ENCODE measurements around the gene DAB1. TPM values are rescaled to one million over a fixed set of nuclear protein-coding genes. Genes with fewer than 3 reads are reported as not detected.

Gene DAB1
- total RNA-seq, 6 donors from 2014 or later, result 0.15 to 0.20 TPM; not detected in 4

DNA sequence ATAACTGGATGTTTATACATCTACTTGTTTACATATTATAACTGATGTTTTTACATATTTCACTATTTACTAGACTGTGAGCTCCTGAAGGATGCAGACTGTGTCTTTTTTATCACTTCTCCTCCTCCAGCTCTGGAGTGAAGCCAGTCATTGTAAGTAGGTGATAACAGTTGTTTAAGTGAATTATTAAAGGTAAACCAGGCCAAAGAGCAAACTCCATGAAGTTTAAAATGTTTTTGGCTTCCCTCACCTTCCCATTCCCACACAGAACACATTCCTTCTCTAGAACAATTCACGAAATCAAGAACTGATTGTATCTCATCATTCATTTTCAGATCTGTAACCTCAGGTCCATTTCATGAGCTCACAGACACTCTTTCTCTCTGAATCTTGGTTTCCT, 98.3 kb downstream of the DAB1 start:
- Histone ChIP-seq H3K27me3 (no peaks in the 10 kb centered on the region), H3K27ac (no peak overlapping the region), H3K9me3 (no peaks in the 10 kb centered on the region), H3K36me3 (no peaks in the 10 kb centered on the region), H3K4me3 (no peak overlapping the region), H3K4me1 (no peaks in the 10 kb centered on the region)
- 61 to 64% methylated on average over 1 of the region's 1 CpG for WGBS, 2 donors
- DNase-seq (no peak), ATAC-seq (ENCODE audit: low FRiP score in 2 of 2) (no peak)
- no peak for TF ChIP-seq POLR2A (IDR thresholded peaks at IDR 0.05)
- TF ChIP-seq, protein P1, sequence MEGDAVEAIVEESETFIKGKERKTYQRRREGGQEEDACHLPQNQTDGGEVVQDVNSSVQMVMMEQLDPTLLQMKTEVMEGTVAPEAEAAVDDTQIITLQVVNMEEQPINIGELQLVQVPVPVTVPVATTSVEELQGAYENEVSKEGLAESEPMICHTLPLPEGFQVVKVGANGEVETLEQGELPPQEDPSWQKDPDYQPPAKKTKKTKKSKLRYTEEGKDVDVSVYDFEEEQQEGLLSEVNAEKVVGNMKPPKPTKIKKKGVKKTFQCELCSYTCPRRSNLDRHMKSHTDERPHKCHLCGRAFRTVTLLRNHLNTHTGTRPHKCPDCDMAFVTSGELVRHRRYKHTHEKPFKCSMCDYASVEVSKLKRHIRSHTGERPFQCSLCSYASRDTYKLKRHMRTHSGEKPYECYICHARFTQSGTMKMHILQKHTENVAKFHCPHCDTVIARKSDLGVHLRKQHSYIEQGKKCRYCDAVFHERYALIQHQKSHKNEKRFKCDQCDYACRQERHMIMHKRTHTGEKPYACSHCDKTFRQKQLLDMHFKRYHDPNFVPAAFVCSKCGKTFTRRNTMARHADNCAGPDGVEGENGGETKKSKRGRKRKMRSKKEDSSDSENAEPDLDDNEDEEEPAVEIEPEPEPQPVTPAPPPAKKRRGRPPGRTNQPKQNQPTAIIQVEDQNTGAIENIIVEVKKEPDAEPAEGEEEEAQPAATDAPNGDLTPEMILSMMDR (IDR thresholded peaks at IDR 0.05), result no peak
- TF ChIP-seq POLR2AphosphoS5 (IDR thresholded peaks at IDR 0.05), result no peak
- TF ChIP-seq EP300 (IDR thresholded peaks at IDR 0.05), result no peak

DNA sequence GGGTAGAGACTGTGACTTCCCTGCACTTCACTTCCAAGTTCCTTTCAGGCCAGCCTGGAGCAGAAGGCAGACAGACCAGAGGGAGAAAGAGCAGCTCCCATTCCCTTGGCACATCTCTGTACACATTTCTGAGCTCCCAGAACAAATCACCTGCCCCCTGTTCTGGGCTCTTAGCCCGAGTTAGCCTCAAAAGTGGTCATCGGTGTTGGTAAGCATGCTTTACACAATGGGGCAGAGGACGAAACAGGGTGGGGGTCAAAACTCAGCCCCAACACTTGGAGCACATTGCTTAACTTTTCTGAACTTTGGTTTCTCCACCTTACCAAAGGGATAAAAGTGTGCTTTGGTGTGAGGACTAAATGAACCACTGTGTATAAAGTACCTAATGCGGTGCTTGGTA, 98.7 kb downstream of the DAB1 start:
- H3K4me1 ChIP-seq, result no peaks in the 10 kb centered on the region
- no peak overlapping the region for H3K27ac ChIP-seq
- no peaks in the 10 kb centered on the region for H3K27me3 ChIP-seq
- ATAC-seq (ENCODE audit: low FRiP score in 2 of 2) (no peak), DNase-seq (no peak)
- 63 to 71% methylated on average over 4 of the region's 4 CpGs for WGBS, 2 donors
- no peaks in the 10 kb centered on the region for H3K9me3 ChIP-seq
- no peak overlapping the region for H3K4me3 ChIP-seq
- TF ChIP-seq POLR2AphosphoS5 (IDR thresholded peaks at IDR 0.05) (no peak), EP300 (IDR thresholded peaks at IDR 0.05) (no peak), POLR2A (IDR thresholded peaks at IDR 0.05) (no peak)
- TF ChIP-seq, protein P1 (IDR thresholded peaks at IDR 0.05), result no peak
- H3K36me3 ChIP-seq, result no peaks in the 10 kb centered on the region

DNA sequence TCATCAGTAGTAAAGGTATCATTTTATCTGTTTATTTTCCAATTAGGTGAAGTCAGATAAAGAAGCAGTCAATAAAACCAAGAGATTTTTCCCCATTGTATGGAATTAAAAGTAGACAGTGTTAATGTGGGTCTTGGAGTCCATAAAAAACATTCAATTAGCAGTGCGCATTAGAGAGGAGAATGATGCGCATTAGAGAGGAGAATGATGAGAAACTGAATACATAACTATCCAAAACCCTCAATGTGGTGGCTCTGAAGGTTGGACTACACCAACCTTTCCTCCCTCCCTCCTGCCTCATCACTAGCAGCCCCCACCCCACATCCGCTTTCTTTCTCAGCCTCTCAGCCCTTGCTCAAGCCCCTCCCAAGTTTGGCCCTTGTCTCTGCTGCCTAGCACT, 99.5 kb downstream of the DAB1 start:
- DNase-seq, result no peak
- no peaks in the 10 kb centered on the region for H3K36me3 ChIP-seq
- TF ChIP-seq POLR2A (IDR thresholded peaks at IDR 0.05) (no peak), EP300 (IDR thresholded peaks at IDR 0.05) (no peak), POLR2AphosphoS5 (IDR thresholded peaks at IDR 0.05) (no peak)
- TF ChIP-seq, protein P1 (IDR thresholded peaks at IDR 0.05), result no peak
- no peaks in the 10 kb centered on the region for H3K9me3 ChIP-seq
- H3K27ac ChIP-seq, result no peak overlapping the region
- no peaks in the 10 kb centered on the region for H3K4me1 ChIP-seq
- H3K27me3 ChIP-seq, result no peaks in the 10 kb centered on the region
- no peak for ATAC-seq (ENCODE audit: low FRiP score in 2 of 2)
- no peak overlapping the region for H3K4me3 ChIP-seq
- 96 to 98% methylated on average over 3 of the region's 3 CpGs for WGBS, 2 donors

GRCh38 chr1:57321776-57322175, 102.1 kb downstream of the DAB1 start:
- ATAC-seq (ENCODE audit: low FRiP score in 2 of 2), result no peak
- DNase-seq, result no peak
- 89 to 96% methylated on average over 4 of the region's 4 CpGs for WGBS, 2 donors
- Histone ChIP-seq H3K36me3 (no peaks in the 10 kb centered on the region), H3K4me3 (no peak overlapping the region), H3K9me3 (no peaks in the 10 kb centered on the region), H3K4me1 (no peaks in the 10 kb centered on the region), H3K27me3 (no peaks in the 10 kb centered on the region), H3K27ac (no peak overlapping the region)
- no peak for TF ChIP-seq POLR2A (IDR thresholded peaks at IDR 0.05)
- TF ChIP-seq POLR2AphosphoS5 (IDR thresholded peaks at IDR 0.05), result no peak
- TF ChIP-seq, protein P1 (IDR thresholded peaks at IDR 0.05), result no peak
- TF ChIP-seq EP300 (IDR thresholded peaks at IDR 0.05), result no peak

GRCh38 chr1:57319791-57320190, 104.1 kb downstream of the DAB1 start:
- Histone ChIP-seq H3K4me1 (no peaks in the 10 kb centered on the region), H3K36me3 (no peaks in the 10 kb centered on the region), H3K4me3 (no peak overlapping the region), H3K27ac (no peak overlapping the region), H3K27me3 (no peaks in the 10 kb centered on the region), H3K9me3 (no peaks in the 10 kb centered on the region)
- no peak for TF ChIP-seq POLR2A (IDR thresholded peaks at IDR 0.05)
- TF ChIP-seq, protein P1 (IDR thresholded peaks at IDR 0.05), result no peak
- TF ChIP-seq POLR2AphosphoS5 (IDR thresholded peaks at IDR 0.05), result no peak
- no peak for TF ChIP-seq EP300 (IDR thresholded peaks at IDR 0.05)
- 65 to 67% methylated on average over 3 of the region's 3 CpGs for WGBS, 2 donors
- no peak for DNase-seq
- ATAC-seq (ENCODE audit: low FRiP score in 2 of 2), result no peak

Data from upper lobe of left lung (tissue), 6 donors.